Left lung (tissue), 10 donors: ENCODE results near the gene SPRY4. TPM values are rescaled to one million over a fixed set of nuclear protein-coding genes. Genes with fewer than 3 reads are reported as not detected.

ENCODE experiments used
- ATAC-seq: fragments of 200-7000 bp; cut with Tn5 transposase; one replicate; pipeline ENCODE4 v1.9.1; 2020; ENCODE audit warnings: moderate library complexity
- DNase-seq, 4 donors: peaks; one replicate each; pipeline ENCODE4 v3.0.0-alpha.2; 2013 to 2020
- H3K27ac ChIP-seq, 2 donors: fragments of 200-600 bp; sonication (generic) in 1 of 2; one replicate each; pipeline versions ENCODE4 v1.5.0 to v1.8.0; 2020 to 2021
- H3K27me3 ChIP-seq, 2 donors: fragments of 200-600 bp; sonication (generic) in 1 of 2; one replicate each; pipeline versions ENCODE4 v1.5.0 to v1.8.0; 2020 to 2021
- H3K36me3 ChIP-seq, 2 donors: fragments of 200-600 bp; sonication (generic) in 1 of 2; one replicate each; pipeline versions ENCODE4 v1.5.0 to v1.8.0; 2020 to 2021
- H3K4me1 ChIP-seq, 2 donors: fragments of 200-600 bp; one replicate each; pipeline ENCODE4 v1.8.0; 2021
- H3K4me3 ChIP-seq, 2 donors: fragments of 200-600 bp; sonication (generic) in 1 of 2; one replicate each; pipeline versions ENCODE4 v1.5.0 to v1.8.0; 2020 to 2021; ENCODE audit warnings: mild to moderate bottlenecking in 1 of 2
- H3K9me3 ChIP-seq, 2 donors: fragments of 200-600 bp; sonication (generic) in 1 of 2; one replicate each; pipeline versions ENCODE4 v1.5.0 to v1.8.0; 2020 to 2021
- CTCF ChIP-seq, 2 donors: fragments of 200-600 bp; sonication (generic) in 1 of 2; IDR thresholded peaks; one replicate each; pipeline versions ENCODE4 v1.5.0 to v1.8.0; 2021; ENCODE audit warnings: antibody characterized with exemption in 2 of 2
- intact Hi-C, 2 donors: fragments of 100-400 bp; cut with DNase I; formaldehyde crosslinking; loops; one replicate each; pipeline versions ENCODE4 v1.11.2 to v1.14.2; 2022
- polyA plus RNA-seq, 6 donors: library from polyadenylated mRNA; unstranded; fragments of 120-200 nt; gene quantifications; one replicate each; pipeline ENCODE4 v1.2.1, GENCODE V29; 2013; ENCODE audit not compliant: insufficient read length in 6 of 6
- total RNA-seq, 2 donors: library from RNA; stranded (reverse); fragmentation: NEBNext Ultra II Directional; extraction: Animal tissue kit (Norgen Biotek cat#: 25700); gene quantifications; one replicate each; pipeline ENCODE4 v1.2.1, GENCODE V29; 2021
- donor health status: DM: no; HTN: yes; CAD: no.
- donor health status: DM: no; HTN: no; CAD: no.

The SPRY4 gene
- total and polyA plus RNA-seq, 8 donors: 28.9 to 56.5 (median 45.9) TPM

GRCh38 chr5:142263346-142263745 lies 61.5 kb downstream of the SPRY4 start:
- intact Hi-C loops: no loop called here

DNA sequence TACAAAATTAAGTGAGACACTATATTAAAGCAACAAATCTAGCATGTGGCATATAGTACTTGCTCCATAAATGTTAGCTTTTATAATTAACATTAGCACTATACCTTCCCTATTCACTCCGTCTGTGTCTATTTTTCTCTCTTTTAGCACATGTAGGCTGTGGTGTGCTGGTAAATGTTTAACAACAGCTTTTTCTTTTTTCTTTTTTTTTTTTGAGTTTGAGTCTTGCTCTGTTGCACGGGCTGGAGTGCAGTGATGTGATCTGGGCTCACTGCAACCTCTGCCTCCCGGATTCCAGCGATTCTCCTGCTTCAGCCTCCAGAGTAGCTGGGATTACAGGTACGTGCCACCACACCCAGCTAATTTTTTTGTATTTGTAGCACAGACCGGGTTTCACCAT lies 62.1 kb downstream of the SPRY4 start:
- intact Hi-C loops: no loop called here
- H3K9me3 ChIP-seq: no peaks in the 10 kb centered on the region
- no peak for TF ChIP-seq CTCF (IDR thresholded peaks at IDR 0.05)
- no peaks in the 10 kb centered on the region for H3K27me3 ChIP-seq
- ATAC-seq (no peak), DNase-seq (no peak)
- no peaks in the 10 kb centered on the region for H3K36me3 ChIP-seq
- no peak overlapping the region for H3K27ac ChIP-seq
- H3K4me3 ChIP-seq: no peak overlapping the region
- no peaks in the 10 kb centered on the region for H3K4me1 ChIP-seq

More at GRCh38 chr5:142263346-142263745, 61.5 kb downstream of the SPRY4 start:
- Histone ChIP-seq H3K36me3 (no peaks in the 10 kb centered on the region), H3K27ac (no peak overlapping the region), H3K9me3 (no peaks in the 10 kb centered on the region), H3K4me1 (no peaks in the 10 kb centered on the region), H3K27me3 (no peaks in the 10 kb centered on the region), H3K4me3 (no peak overlapping the region)
- no peak for TF ChIP-seq CTCF (IDR thresholded peaks at IDR 0.05)
- DNase-seq: no peak
- ATAC-seq: no peak

Other genes with a start within 250 kb of the SPRY4 start
- gene NDFIP1, start 216.2 kb downstream of the SPRY4 start, total RNA-seq: 10 to 100 TPM; 76.5 to 93.1 TPM
- gene NDFIP1, start 216.2 kb downstream of the SPRY4 start, polyA plus RNA-seq: 100 to 1,000 TPM in 5 of 6 donors, 10 to 100 TPM in 1; 99.2 to 111 (median 105) TPM